Measurements from ENCODE around the gene GRK4.

DNA sequence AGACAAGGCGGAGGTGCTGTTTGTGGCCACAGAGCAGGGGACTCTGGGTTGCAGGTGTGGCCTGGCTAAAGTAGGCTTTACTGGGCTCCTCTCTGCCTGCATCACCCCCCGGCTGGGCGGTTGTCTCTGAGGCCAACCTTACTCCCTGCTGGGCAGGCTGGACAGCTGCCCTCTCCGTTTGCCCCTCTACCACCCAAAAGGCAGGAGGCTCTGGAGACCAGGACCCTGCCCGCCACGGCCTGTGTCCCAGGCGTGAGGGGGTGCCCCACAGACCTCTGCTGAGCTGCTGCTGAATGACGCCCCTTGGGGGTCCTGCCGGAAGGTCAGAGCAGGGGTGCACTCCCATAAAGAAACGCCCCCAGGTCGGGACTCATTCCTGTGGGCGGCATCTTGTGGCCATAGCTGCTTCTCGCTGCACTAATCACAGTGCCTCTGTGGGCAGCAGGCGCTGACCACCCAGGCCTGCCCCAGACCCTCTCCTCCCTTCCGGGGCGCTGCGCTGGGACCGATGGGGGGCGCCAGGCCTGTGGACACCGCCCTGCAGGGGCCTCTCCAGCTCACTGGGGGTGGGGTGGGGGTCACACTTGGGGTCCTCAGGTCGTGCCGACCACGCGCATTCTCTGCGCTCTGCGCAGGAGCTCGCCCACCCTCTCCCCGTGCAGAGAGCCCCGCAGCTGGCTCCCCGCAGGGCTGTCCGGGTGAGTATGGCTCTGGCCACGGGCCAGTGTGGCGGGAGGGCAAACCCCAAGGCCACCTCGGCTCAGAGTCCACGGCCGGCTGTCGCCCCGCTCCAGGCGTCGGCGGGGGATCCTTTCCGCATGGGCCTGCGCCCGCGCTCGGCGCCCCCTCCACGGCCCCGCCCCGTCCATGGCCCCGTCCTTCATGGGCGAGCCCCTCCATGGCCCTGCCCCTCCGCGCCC, 110.0 kb downstream of the GRK4 start:
- TF ChIP-seq CTCF (conservative IDR thresholded peaks at IDR 0.05; ENCODE audit: low read length) = no peak
- TF ChIP-seq EZH2phosphoT487 (IDR thresholded peaks at IDR 0.05; ENCODE audit: borderline replicate concordance) = no peak

All from Loucy (cell line).